HG03520 (cell line): ENCODE results near the gene DOK7.

ENCODE experiments used
- ATAC-seq: cut with Tn5 transposase; IDR thresholded peaks from one replicate; pipeline ENCODE4 v1.9.1; 2021; ENCODE audit warnings: mild to moderate bottlenecking, moderate library complexity; ENCODE audit not compliant: unreplicated experiment

Gene DOK7

GRCh38 chr4:3462790-3463415 lies at the start of gene DOK7:
DOK7 (plus strand) TSS chr4:3463306; CDS start chr4:3463376, 70 bp downstream.
- no peak for ATAC-seq

- ATAC-seq = no peak
Observed at GRCh38 chr4:3413675-3414420, 49.3 kb upstream of the DOK7 start.

GRCh38 chr4:3414421-3415279 lies 48.5 kb upstream of the DOK7 start:
- no peak for ATAC-seq

GRCh38 chr4:3415471-3416141 lies 47.5 kb upstream of the DOK7 start:
- ATAC-seq = no peak

- ATAC-seq = no peak
Observed at GRCh38 chr4:3416270-3416669, 46.8 kb upstream of the DOK7 start.

- ATAC-seq = no peak
Observed at GRCh38 chr4:3416821-3417221, 46.3 kb upstream of the DOK7 start.

- ATAC-seq = no peak
Observed at GRCh38 chr4:3417448-3417847, 45.7 kb upstream of the DOK7 start.

- no peak for ATAC-seq
Observed at GRCh38 chr4:3418029-3418762, 44.9 kb upstream of the DOK7 start.

- ATAC-seq = no peak
Observed at GRCh38 chr4:3419836-3420605, 43.1 kb upstream of the DOK7 start.

GRCh38 chr4:3420606-3420955 lies 42.5 kb upstream of the DOK7 start:
- no peak for ATAC-seq

GRCh38 chr4:3420956-3421355 lies 42.1 kb upstream of the DOK7 start:
- ATAC-seq = no peak

GRCh38 chr4:3421470-3421869 lies 41.6 kb upstream of the DOK7 start:
- ATAC-seq = no peak

- ATAC-seq = no peak
Observed at GRCh38 chr4:3422241-3422801, 40.8 kb upstream of the DOK7 start.

- ATAC-seq = no peak
Observed at GRCh38 chr4:3422808-3423297, 40.3 kb upstream of the DOK7 start.

- ATAC-seq = no peak
Observed at GRCh38 chr4:3423406-3423805, 39.7 kb upstream of the DOK7 start.

- ATAC-seq = no peak
Observed at GRCh38 chr4:3423952-3424351, 39.2 kb upstream of the DOK7 start.

- ATAC-seq = no peak
Observed at GRCh38 chr4:3424522-3425095, 38.5 kb upstream of the DOK7 start.

GRCh38 chr4:3426465-3427133 lies 36.5 kb upstream of the DOK7 start:
- no peak for ATAC-seq

GRCh38 chr4:3427134-3427476 lies 36.0 kb upstream of the DOK7 start:
- ATAC-seq = no peak
